SK-N-SH (cell line): ENCODE measurements around the gene TPST2.

ENCODE experiments used
- SMC3 ChIP-seq: IDR thresholded peaks from 2 replicates; pipeline ENCODE4 v1.6.1; 2012; ENCODE audit warnings: low read depth, low read length, improper control_type of control experiment
- TF ChIP-seq, protein P1 (sequence below): fragments of 200-600 bp; sonication (generic); IDR thresholded peaks from 2 replicates; pipeline ENCODE4 v1.6.1; 2017; ENCODE audit warnings: antibody characterized with exemption, mild to moderate bottlenecking, moderate library complexity
- TF ChIP-seq, protein P2 (sequence below): IDR thresholded peaks from 2 replicates; pipeline ENCODE4 v1.4.0; 2012; ENCODE audit warnings: low read depth, borderline replicate concordance

DNA sequence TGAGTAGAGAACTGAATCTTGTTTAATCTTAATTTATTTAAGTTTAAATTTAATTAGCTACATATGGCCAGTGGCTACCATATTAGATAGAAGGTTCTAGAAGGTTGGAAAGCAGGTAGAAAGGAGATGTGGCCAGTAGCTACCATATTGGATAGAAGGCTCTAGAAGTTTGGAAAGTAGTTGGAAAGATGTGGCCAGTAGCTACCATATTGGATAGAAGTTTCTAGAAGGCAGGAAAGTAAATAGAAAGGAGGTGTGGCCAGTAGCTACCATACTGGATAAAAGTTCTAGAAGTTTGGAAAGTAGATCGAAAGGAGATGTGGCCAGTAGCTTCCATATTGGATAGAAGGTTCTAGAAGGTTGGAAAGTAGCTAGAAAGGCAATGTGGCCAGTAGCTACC lies 34.1 kb upstream of the TPST2 start:
- TF ChIP-seq, protein P1, sequence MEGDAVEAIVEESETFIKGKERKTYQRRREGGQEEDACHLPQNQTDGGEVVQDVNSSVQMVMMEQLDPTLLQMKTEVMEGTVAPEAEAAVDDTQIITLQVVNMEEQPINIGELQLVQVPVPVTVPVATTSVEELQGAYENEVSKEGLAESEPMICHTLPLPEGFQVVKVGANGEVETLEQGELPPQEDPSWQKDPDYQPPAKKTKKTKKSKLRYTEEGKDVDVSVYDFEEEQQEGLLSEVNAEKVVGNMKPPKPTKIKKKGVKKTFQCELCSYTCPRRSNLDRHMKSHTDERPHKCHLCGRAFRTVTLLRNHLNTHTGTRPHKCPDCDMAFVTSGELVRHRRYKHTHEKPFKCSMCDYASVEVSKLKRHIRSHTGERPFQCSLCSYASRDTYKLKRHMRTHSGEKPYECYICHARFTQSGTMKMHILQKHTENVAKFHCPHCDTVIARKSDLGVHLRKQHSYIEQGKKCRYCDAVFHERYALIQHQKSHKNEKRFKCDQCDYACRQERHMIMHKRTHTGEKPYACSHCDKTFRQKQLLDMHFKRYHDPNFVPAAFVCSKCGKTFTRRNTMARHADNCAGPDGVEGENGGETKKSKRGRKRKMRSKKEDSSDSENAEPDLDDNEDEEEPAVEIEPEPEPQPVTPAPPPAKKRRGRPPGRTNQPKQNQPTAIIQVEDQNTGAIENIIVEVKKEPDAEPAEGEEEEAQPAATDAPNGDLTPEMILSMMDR: no peak
- TF ChIP-seq, protein P2, sequence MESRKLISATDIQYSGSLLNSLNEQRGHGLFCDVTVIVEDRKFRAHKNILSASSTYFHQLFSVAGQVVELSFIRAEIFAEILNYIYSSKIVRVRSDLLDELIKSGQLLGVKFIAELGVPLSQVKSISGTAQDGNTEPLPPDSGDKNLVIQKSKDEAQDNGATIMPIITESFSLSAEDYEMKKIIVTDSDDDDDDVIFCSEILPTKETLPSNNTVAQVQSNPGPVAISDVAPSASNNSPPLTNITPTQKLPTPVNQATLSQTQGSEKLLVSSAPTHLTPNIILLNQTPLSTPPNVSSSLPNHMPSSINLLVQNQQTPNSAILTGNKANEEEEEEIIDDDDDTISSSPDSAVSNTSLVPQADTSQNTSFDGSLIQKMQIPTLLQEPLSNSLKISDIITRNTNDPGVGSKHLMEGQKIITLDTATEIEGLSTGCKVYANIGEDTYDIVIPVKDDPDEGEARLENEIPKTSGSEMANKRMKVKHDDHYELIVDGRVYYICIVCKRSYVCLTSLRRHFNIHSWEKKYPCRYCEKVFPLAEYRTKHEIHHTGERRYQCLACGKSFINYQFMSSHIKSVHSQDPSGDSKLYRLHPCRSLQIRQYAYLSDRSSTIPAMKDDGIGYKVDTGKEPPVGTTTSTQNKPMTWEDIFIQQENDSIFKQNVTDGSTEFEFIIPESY: no peak
- no peak for TF ChIP-seq SMC3
